NB4 (cell line): ENCODE data around the gene ISL1.

Experiments
- CTCF ChIP-seq: IDR thresholded peaks from one replicate; pipeline ENCODE4 v1.5.1; 2012; ENCODE audit warnings: low read depth, low read length
- MAX ChIP-seq: IDR thresholded peaks from 2 replicates; pipeline ENCODE4 v1.6.1; 2011; ENCODE audit warnings: low read depth, low read length
- MYC ChIP-seq: IDR thresholded peaks from 2 replicates; pipeline ENCODE4 v1.6.1; 2011; ENCODE audit warnings: low read depth, low read length
- POLR2A ChIP-seq: IDR thresholded peaks from 2 replicates; pipeline ENCODE4 v1.6.1; 2011; ENCODE audit warnings: mild to moderate bottlenecking; ENCODE audit not compliant: insufficient read length; ENCODE audit errors: extremely low read depth

GRCh38 chr5:51387884-51388275, 4.6 kb downstream of the ISL1 start:
- TF ChIP-seq CTCF (no peak), MYC (no peak), POLR2A (no peak), MAX (no peak)
